Endothelial cell of umbilical vein (primary cell): ENCODE measurements around the gene TSPOAP1. TPM values are rescaled to one million over a fixed set of nuclear protein-coding genes. Genes with fewer than 3 reads are reported as not detected.

Experiments used
- BruUV-seq: library from RNA; stranded (reverse); fragments of 400-500 nt; replicated peaks from 2 replicates; lab custom pipeline; 2021; lab: Mats Ljungman, UMichigan
- CTCF ChIA-PET: fragments of 300-600, 350-600 bp; sonication (Branson Sonifier 250); formaldehyde crosslinking; loops from one replicate; lab custom pipeline; 2021; ENCODE audit warnings: antibody characterized with exemption, inconsistent platforms; lab: Charles Lee
- POLR2A ChIA-PET: fragments of 300-600, 350-600 bp; sonication (Branson Sonifier 250); formaldehyde crosslinking; loops from one replicate; lab custom pipeline; 2021; ENCODE audit warnings: antibody characterized with exemption, inconsistent platforms; lab: Charles Lee
- DNase-seq: peaks from one replicate; pipeline ENCODE4 v3.0.0-alpha.2; 2011; ENCODE audit warnings: low read depth, low spot score
- FAIRE-seq: peaks from 2 replicates; lab custom pipeline; 2011; peaks lifted over from hg19 to GRCh38; lab: Jason Lieb, UNC
- H2AFZ ChIP-seq: 2 replicates; pipeline ENCODE4 v1.6.0; 2012; ENCODE audit warnings: low read depth, low read length, control low read depth, inconsistent platforms
- H3K27ac ChIP-seq: 2 replicates; pipeline ENCODE4 v1.5.1; 2011; ENCODE audit warnings: low read depth, mild to moderate bottlenecking, control low read depth, low read length, moderate library complexity; ENCODE audit not compliant: insufficient read depth
- H3K27me3 ChIP-seq, 2 experiments: 2 replicates each; pipeline versions ENCODE4 v1.6.0 to v1.6.1; 2011; ENCODE audit warnings: low read length in 2 of 2, mixed read lengths in 1 of 2; ENCODE audit not compliant: control insufficient read depth in 2 of 2, insufficient read depth in 2 of 2
- H3K36me3 ChIP-seq, 2 experiments: 2 replicates in 1 of 2; 3 replicates in 1 of 2; pipeline ENCODE4 v1.5.1; 2011; ENCODE audit warnings: low read length in 2 of 2, mild to moderate bottlenecking in 1 of 2, moderate library complexity in 1 of 2; ENCODE audit not compliant: control insufficient read depth in 2 of 2, insufficient read depth in 2 of 2; ENCODE audit errors: extremely low read depth in 1 of 2
- H3K4me1 ChIP-seq: 3 replicates; pipeline ENCODE4 v1.5.1; 2011; ENCODE audit warnings: mild to moderate bottlenecking, low read length; ENCODE audit not compliant: control insufficient read depth, insufficient read depth; ENCODE audit errors: extremely low read depth
- H3K4me2 ChIP-seq: 2 replicates; pipeline ENCODE4 v1.6.1; 2011; ENCODE audit warnings: low read length, control low read depth, mixed read lengths; ENCODE audit not compliant: insufficient read depth
- H3K4me3 ChIP-seq, 3 experiments: fragments of 200-600 bp in 1 of 3; sonication (generic), shearing (Covaris generic) in 1 of 3; replicated peaks in 1 of 3; 2 replicates each; pipeline ENCODE4 v1.5.1; 2011 to 2016; ENCODE audit warnings: control low read depth in 3 of 3, low read length in 3 of 3, mild to moderate bottlenecking in 2 of 3, inconsistent platforms in 1 of 3, low read depth in 1 of 3, moderate library complexity in 1 of 3; ENCODE audit not compliant: insufficient read depth in 1 of 3
- H3K79me2 ChIP-seq: 2 replicates; pipeline ENCODE4 v1.6.0; 2012; ENCODE audit warnings: low read length, inconsistent platforms; ENCODE audit not compliant: control insufficient read depth, insufficient read depth
- H3K9ac ChIP-seq: replicated peaks from 2 replicates; pipeline ENCODE3; 2011; ENCODE audit warnings: low read length, control low read depth; ENCODE audit not compliant: insufficient read depth; ENCODE audit errors: extremely low read depth
- H3K9me1 ChIP-seq: replicated peaks from 3 replicates; pipeline ENCODE4 v1.6.0; 2011; ENCODE audit warnings: mild to moderate bottlenecking, low read length; ENCODE audit not compliant: control insufficient read depth, insufficient read depth; ENCODE audit errors: extremely low read depth
- H3K9me3 ChIP-seq: replicated peaks from 2 replicates; pipeline ENCODE4 v1.5.1; 2012; ENCODE audit warnings: low read length, inconsistent platforms; ENCODE audit not compliant: control insufficient read depth, insufficient read depth
- H4K20me1 ChIP-seq: replicated peaks from 2 replicates; pipeline ENCODE3; 2011; ENCODE audit warnings: mild to moderate bottlenecking, low read length; ENCODE audit not compliant: control insufficient read depth, insufficient read depth; ENCODE audit errors: extremely low read depth
- CTCF ChIP-seq, 2 donors: IDR thresholded peaks; 1 replicate in 1 of 2; 2 replicates in 1 of 2; pipeline ENCODE4 v1.5.1; 2011; ENCODE audit warnings: low read length in 2 of 2, mild to moderate bottlenecking in 2 of 2, moderate library complexity in 2 of 2, control low read depth in 1 of 2, inconsistent platforms in 1 of 2, low read depth in 1 of 2; ENCODE audit not compliant: insufficient read depth in 1 of 2; ENCODE audit errors: extremely low read depth in 1 of 2
- EZH2 ChIP-seq: IDR thresholded peaks from 2 replicates; pipeline ENCODE4 v1.6.1; 2012; ENCODE audit warnings: borderline replicate concordance, low read depth, mild to moderate bottlenecking, moderate library complexity, low read length, inconsistent platforms; ENCODE audit not compliant: severe bottlenecking
- FOS ChIP-seq: IDR thresholded peaks from 2 replicates; pipeline ENCODE4 v1.6.1; 2011; ENCODE audit warnings: mild to moderate bottlenecking, low read length, moderate library complexity, borderline replicate concordance; ENCODE audit not compliant: insufficient read depth
- GATA2 ChIP-seq: IDR thresholded peaks from 2 replicates; pipeline ENCODE4 v1.7.0; 2011; ENCODE audit warnings: low read depth, mild to moderate bottlenecking, moderate library complexity, mixed read lengths, low read length; ENCODE audit not compliant: insufficient read length, insufficient read depth
- JUN ChIP-seq: IDR thresholded peaks from 2 replicates; pipeline ENCODE4 v1.6.1; 2011; ENCODE audit warnings: borderline replicate concordance, low read depth; ENCODE audit not compliant: insufficient read length, insufficient read depth
- MAX ChIP-seq: IDR thresholded peaks from 2 replicates; pipeline ENCODE4 v1.6.1; 2011; ENCODE audit not compliant: insufficient read depth, insufficient read length
- MYC ChIP-seq: IDR thresholded peaks from one replicate; pipeline ENCODE4 v1.6.1; 2011; ENCODE audit warnings: mild to moderate bottlenecking, low read depth, low read length
- POLR2A ChIP-seq: IDR thresholded peaks from 2 replicates; pipeline ENCODE4 v1.6.1; 2012; ENCODE audit warnings: low read depth, mild to moderate bottlenecking, control low read depth, low read length
- POLR2AphosphoS5 ChIP-seq: IDR thresholded peaks from 2 replicates; pipeline ENCODE4 v1.6.1; 2012; ENCODE audit warnings: low read depth, mild to moderate bottlenecking, control low read depth, low read length, moderate library complexity; ENCODE audit not compliant: insufficient read depth
- dilution Hi-C: fragments of 300-500 bp; cut with MboI; formaldehyde crosslinking; loops from one replicate; pipeline ENCODE4 v1.15.0; 2019; ENCODE audit warnings: low sequenced_read_pairs; ENCODE audit not compliant: extremely low pct_ligation_motif_present
- intact Hi-C: fragments of 100-400 bp; cut with micrococcal nuclease; formaldehyde crosslinking; loops from one replicate; pipeline ENCODE4 v1.10.0; 2022
- polyA plus RNA-seq, 4 experiments: library from polyadenylated mRNA; depleted of rRNA in 3 of 4; stranded (reverse) in 3 of 4; unstranded in 1 of 4; fragments of >200 nt; gene quantifications; 2 replicates each; pipeline versions ENCODE4 v1.2.1 to v1.2.3, GENCODE V29; 2011 to 2012; ENCODE audit warnings: missing spikeins in 1 of 4
- total RNA-seq: library from RNA; stranded (reverse); gene quantifications from 2 replicates; pipeline ENCODE4 v1.2.3, GENCODE V29; 2021

Gene TSPOAP1
- total and polyA plus RNA-seq, 2 donors (not counting 3 experiments of a cell fraction or from before 2014, with no cell fraction given) = not detected

- no TSS peak for BruUV-seq
- Histone ChIP-seq H3K9ac (no peak overlapping the region), H3K4me2 (no peak overlapping the region), H3K27me3 (no peaks in the 10 kb centered on the region), H3K9me3 (no peaks in the 10 kb centered on the region), H3K79me2 (no peaks in the 10 kb centered on the region), H3K4me3 (no peak overlapping the region), H3K9me1 (no peaks in the 10 kb centered on the region), H2AFZ (no peak overlapping the region), H3K27ac (no peak overlapping the region), H4K20me1 (no peaks in the 10 kb centered on the region), H3K36me3 (no peaks in the 10 kb centered on the region), H3K4me1 (peaks cover 2% of the 10 kb centered on the region)
- TF ChIP-seq EZH2 (no peak), POLR2AphosphoS5 (no peak), FOS (no peak), MAX (no peak), CTCF (IDR thresholded peaks at IDR 0.05; ENCODE audit: extremely low read depth in 1 of 2, insufficient read depth in 1 of 2, low read depth in 1 of 2, low read length in 2 of 2) (no peak), JUN (no peak), POLR2A (no peak), MYC (no peak), GATA2 (no peak)
- intact Hi-C loops = no loop called here
- ChIA-PET CTCF (no interaction called here), POLR2A (no interaction called here)
- FAIRE-seq (no peak), DNase-seq (no peak)
- dilution Hi-C loops = no loop called here
These were observed 5.7 kb upstream of the TSPOAP1 start for GRCh38 chr17:58334256-58334655.
